NCI-H1694 (cell line): ENCODE data around the gene DNAJA1.

Source experiments
- DNase-seq: peaks from one replicate; lab custom pipeline; 2025; lab: John Stamatoyannopoulos, UW

DNAJA1 gene

DNA sequence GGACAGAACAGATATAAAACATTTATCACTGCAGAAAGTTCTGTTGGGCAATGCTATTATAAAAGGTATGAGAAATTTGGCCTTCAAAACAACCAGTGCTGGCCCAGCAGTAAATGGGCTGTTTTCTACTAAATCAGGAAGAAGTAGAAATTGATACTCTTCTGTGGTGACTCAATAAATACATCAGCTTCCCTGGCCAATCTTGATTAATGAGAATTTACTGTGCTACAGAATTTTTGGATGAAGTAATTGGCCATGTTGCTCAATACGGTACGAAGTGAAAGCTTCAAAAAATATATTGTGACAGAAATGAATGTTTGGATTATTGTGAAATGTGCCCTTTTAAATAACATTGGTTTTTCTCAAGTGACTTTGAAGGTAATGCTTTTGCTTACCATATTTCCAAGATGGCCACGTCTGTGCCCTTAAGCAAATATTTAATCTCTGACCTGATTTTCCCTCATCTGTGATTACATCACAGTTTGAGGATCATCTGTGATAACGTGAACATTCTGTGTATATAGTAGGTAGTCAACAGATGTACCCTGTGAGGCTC lies 4.2 kb downstream of the DNAJA1 start:
- DNase-seq = no peak

DNA sequence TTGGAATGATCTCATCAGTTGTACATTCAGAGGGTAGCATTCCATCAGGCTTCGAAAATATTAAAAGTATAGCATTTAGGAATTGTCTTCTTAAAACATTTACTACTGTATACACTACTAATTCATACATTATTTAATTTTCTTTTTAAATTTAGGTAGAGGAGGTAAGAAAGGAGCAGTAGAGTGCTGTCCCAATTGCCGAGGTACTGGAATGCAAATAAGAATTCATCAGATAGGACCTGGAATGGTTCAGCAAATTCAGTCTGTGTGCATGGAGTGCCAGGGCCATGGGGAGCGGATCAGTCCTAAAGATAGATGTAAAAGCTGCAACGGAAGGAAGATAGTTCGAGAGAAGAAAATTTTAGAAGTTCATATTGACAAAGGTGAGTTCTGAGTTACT lies 5.2 kb downstream of the DNAJA1 start:
- DNase-seq = no peak

DNA sequence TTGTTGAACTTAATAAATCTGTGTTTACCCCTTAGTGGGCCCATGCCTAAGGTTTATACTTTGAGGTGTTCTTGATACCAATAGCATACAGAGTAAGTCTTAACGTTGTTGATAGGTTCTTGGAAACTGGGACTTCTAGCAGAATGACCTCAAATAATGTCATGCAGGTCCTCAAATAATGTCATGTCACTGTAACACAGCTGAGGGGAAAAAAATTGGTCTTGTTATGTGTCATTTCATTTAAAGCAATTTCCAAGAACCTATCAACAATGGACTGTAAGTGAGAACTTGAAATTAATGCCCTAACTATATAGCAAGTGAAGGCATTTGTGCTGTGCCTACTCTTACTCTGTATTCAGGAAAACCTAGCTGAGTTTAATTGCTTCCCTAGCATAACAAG lies 7.2 kb downstream of the DNAJA1 start:
- DNase-seq = no peak

DNA sequence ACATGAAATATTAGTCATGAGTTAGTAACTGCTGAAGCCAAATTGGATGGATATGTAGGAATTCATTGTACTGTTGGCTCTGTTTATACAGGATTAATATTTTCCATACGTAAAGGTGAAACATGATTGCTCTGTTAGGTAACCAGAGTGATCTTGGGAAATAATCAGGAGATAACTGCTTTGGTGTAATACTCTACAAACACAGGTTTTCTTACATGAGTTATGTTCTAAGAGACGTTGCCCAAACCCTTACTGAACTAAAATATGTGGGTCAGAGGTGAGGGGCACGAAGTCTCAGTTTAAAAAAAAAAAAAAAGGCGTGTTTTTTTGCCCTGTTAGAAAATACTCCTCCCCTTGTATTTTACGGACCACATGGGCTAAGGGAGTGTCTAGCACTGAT lies 7.8 kb downstream of the DNAJA1 start:
- no peak for DNase-seq

DNA sequence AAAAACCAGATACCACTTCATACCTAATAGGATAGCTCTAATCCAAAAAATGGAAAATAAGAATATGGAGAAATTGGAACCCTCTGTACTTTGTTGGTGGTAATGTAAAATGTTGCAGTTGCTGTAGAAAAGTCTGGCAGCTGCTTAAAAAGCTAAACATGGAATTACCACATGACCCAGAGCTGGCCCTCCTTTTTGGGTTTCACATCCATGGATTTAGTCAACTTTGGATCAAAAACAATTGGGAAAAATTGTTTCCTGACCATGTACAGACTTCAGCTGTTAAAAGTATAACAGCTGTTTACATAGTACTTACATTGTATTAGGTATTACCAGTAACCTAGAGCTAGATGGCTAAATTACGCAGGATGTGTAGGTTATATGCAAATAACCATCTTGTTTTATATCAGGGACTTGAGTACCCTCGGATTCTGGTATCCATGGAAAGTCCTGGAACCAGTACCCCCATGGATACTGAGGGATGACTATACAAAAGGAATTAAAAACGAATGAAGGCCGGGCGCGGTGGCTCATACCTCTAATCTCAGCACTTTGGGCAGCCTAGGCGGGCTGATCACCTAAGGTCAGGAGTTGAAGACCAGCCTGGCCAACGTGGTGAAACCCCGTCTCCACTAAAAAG lies 15.8 kb downstream of the DNAJA1 start:
- no peak for DNase-seq

DNA sequence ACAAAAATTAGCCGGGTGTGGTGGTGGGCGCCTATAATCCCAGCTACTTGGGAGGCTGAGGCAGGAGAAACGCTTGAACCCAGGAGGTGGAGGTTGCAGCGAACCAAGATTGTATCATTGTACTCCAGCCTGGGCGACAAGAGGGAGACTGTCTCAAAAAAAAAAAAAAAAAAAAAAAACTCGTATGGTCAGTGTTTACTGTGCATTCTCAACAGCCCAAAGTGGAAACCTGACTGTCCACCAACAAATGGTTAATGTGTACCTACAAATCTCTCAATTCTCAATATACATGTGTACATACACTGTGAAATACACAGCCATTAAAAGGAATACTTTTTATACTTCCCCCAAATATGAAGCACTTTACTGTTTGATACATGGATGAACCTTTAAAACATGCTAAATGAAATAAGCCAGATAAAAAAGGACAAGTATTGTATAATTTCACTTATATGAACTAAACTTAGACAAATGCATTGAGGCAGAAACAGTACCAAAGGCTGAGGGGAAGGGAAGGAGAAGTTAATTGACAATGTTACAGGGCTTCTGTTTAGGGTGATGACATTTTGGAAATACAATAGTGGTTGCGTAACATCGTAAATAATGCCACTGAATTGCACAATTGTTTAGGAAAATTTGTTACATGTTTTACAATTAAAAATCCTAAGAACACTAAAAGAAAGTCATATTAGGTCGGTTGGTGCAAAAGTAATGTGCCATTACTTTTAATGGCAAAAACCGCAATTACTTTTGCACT lies 16.5 kb downstream of the DNAJA1 start:
- no peak for DNase-seq

DNA sequence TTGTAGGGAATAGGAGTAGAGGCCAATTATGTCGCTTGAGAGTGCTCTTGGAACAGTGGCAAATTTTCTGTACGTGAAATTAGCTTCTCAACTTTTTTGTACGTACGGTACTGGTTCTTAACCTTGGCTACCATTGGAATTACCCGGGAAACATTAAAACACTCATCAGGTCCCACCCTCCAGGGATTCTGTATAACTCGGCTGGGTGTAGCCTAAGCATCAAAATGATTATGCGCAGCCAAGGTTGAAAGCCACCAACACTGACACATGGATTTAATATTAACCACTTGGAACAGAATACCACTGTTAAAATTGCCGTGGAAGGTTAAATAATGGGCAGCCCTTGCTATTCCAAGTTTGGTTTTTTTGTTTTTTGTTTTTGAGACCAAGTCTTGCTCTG lies 17.4 kb downstream of the DNAJA1 start:
- DNase-seq = no peak

DNA sequence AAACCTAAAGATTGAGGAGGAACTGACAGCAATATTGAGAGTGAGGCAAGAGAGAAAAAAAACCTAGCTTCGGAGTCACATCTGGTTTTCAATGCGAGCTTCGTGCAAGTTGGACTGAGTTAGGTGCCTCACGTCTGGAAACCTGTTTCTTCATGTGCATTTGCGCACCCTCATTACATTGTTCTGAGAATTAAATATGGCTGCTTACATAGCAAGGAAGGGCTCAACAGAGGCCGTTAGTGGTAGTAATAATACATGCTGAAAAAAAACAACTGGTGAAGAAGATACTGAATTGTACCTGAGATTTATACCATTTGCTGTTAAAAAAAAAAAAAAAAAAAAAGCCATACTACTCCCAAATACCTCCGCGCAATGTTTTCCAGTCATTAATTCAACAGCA lies 18.6 kb downstream of the DNAJA1 start:
- no peak for DNase-seq

DNA sequence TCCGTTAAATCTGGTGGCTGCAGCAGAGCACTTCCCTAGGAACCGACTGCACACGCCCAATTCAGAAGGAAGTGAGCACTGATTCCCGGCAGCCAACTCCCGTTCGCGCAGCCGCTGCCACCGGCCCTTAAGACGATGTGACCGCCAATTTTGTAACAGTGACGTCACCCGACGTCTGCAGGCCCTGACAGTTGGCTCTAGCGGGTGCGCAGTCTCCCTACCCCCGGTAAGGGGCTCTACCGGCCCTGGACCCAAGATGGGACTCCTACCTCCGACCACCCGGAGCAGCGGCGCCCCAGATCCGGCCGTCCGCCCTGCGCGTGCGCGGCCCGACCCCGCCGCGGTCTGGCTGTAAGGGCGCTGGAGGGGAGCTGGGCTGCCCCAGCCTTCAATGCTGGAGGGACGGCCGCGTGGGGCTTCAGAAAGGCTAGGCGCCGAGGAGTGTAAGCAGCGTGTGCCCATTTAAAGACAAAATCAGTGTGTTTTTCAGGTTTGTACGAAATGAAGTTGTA lies 19.1 kb downstream of the DNAJA1 start:
- DNase-seq = peak; percentile 77

DNA sequence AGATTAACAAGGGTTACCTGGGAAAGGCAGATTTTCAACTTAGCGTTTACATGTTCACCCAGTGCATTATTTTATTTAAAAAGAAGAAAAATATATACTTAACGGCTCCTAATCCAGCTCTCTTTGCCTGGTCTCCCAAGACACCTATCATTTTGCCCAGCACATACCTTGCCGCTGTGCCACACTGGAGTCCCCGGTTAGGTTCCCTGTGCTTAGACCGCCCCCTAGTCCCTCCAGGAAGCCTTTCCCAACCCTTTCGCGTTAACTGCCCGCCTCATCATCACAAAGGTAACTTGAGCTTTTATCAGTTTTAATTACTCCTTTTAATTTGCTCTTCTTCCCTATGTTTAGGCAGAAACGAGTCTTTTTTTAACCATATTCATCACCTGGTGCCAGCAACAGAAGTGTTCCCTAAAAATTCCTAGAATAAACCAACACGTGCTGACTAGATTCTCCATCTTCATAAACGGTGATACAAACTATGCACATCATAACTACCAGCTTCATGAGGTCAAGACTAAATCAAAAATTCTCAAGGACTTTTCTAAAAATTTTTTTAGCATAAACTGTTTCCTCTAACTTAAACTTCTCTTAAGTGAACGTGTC lies 19.7 kb downstream of the DNAJA1 start:
- peak; percentile 66 for DNase-seq

DNA sequence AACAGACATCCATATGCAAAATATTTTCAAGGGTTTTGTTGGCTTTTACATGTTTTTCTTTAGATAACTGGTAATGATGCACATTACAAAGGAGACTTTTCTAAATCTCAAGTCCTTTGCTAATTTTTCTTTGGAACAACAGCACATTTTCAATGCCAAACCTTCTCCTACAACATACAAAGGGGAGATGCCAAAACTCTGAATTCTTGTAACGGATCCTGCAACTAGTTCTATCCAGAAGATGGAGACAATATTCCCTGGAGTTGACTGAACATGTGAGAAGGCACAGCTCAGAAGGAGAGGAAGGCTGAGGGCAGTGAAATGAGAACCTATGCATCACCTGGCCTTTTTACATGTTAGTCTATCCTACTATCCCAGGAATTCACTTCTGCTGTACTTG lies 21.0 kb downstream of the DNAJA1 start:
- no peak for DNase-seq

DNA sequence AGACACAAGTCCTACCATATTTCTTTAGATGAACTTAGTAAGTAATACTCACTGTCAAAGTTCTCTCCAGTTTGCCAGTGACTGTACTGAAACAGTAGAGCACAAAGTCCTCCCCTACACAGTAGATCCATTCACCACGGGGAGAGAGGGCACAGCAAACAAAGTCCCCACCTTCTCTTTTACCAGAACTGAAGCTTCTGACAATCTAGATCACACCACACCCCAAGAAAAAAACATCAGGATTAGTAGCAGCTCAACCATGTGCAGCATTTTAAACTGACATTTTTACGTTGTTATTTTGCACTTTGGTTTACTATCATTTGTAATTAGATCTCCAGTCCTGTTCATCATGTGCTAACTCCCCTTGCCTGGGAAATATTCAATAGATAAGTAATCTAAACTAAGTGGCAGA lies 23.0 kb downstream of the DNAJA1 start:
- DNase-seq = no peak

DNA sequence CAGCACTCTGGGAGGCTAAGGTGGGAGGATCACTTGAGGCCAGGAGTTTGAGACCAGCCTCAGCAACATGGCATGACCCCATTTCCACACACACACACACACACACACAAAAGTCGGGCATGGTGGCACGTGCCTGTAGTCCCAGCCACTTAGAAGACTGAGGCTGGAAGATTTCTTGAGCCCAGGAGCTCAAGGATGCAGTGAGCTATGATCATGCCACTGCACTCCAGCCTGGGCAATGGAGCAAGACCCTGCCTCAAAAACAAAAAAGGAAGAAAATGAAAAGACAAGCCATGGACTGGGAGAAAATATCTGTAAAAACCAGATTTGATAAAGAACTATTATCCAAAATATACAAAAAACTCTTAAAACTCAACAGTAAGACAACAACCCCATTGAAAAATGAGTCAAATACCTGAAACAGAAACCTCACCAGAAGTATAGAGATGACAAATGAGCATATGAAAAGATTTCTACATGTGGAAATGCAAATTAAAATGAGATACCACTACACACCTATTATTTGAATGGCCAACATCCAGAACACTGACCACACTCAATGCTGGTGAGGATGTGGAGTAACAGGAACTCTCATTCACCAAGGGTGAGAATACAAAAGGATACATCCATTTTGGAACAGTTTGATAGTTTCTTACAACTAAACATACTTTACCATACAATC lies 24.7 kb downstream of the DNAJA1 start:
- DNase-seq = no peak

DNA sequence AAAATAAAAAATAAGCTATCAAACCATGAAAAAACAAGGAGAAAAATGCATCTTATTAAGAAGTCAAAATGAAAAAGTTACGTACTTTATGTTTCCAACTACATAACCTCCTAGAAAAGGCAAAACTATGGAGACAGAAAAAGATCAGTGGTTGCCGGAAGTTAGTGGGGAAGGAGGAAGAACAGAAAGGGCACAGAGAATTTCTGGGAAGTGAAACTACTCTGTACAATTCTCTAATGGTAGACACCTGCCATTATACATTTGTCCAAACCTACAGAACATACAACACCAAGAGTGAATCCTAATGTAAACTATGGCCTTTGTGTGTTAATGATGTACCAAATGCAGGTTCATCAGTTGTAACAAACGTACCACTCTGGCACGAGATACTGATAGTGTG lies 26.1 kb downstream of the DNAJA1 start:
- DNase-seq = no peak

DNA sequence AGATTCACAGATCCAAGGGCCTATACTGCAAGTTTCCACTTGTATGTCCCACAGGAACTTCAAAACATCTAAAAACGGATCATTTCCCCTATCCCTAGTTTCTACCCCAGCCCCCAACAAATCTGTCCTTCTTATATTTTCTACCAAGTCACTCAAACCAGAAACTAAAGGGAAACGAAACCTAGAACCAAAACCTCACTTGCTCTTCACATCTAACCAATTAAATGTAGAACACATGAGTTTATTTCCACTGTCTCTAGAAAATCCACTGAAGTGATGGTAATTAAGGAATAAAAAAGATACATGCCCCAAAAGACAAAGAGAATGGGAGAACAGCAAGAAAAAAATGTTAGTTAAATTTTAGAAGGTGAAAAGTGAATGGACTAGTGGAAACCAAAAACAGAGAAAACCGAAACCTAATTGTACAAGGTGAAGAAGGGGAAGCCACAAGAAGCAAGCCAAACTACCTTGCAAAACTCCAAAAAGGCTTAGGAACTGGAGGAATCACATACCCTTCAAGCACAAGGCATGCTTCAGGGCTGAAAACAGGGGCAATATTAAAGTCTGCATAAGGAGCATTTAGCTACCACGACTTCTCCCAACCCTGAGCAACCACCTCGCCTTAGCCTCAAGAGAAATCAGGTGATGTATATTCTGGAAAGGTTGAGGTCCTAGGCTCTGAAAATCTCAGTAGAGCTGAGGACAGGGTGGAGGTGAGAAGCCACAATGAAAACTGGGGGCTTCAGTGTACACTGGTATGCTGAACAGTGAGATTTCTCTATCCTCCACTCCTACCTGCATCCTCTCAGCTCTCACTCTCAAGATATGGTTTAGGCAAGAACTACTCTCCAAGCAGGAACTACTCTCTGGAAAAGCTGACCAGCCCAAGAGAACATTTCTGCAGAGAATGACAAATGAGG lies 40.3 kb downstream of the DNAJA1 start:
- no peak for DNase-seq

DNA sequence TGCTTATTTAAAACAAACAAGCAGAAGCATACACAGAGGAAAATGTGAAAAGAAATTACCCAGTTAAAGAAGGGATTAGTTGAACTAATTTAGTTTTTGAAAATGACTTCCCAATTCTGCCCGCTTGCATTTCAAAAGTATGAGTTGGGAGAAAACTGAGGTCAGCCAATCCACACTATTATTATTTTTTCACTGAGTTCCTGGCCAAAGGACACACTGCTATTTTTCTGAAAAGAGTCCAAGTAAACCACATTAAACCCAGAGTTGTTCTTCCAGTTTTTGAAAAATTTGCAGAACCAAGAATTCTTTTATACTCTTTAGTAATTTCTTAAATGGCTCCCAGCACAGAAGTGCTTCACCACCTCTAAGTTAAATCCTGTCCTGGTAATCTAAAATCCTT lies 43.9 kb downstream of the DNAJA1 start:
- DNase-seq = no peak

DNA sequence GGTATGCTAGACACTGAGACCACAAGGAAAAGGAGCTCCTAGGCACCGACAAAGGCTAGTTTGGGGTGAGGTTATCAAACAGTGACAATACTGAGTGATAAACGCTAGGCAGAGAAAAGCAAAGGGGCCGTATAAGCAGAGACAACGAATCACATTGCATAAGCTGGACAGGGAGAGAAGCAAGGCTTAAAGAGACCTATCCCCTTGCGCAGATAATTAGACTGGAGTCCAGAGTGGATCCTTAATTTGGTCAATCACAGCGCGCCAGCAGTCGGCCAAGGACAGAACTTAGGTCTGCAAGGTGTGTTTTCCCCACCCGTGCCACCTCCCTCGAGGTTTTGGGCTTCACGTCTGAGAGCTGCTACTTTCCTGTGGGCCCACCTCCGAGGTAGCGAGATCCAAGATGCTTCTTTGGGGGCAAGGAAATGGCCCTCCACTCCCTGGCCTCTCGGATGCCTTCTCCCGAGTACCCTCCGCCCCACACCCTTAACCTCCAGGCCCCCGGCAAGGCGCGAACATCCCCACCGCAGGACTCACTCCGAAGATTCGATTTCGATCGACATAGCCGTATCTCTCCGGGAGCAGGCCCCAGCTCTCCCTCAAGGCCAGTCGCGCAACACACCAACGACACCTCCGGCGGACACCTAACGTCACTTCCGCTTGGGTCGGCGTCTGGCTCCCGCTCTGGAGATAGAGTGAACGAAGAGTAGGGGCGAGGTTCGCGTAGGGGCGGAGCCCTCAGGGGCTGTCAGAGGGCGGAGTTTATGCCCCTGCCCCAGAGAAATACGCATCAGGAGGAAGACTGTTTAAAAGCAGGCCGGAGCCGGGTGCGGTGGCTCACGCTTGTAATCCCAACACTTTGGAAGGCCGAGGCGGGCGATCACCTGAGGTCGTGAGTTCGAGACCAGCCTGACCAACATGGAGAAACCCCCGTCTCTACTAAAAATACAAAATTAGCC lies 51.3 kb downstream of the DNAJA1 start, which contains the start of gene SMU1:
SMU1 (minus strand) TSS at position 629 of the 959 bp plus-strand sequence; CDS start at position 563, 66 bp downstream.
- peak; percentile 97 for DNase-seq

DNA sequence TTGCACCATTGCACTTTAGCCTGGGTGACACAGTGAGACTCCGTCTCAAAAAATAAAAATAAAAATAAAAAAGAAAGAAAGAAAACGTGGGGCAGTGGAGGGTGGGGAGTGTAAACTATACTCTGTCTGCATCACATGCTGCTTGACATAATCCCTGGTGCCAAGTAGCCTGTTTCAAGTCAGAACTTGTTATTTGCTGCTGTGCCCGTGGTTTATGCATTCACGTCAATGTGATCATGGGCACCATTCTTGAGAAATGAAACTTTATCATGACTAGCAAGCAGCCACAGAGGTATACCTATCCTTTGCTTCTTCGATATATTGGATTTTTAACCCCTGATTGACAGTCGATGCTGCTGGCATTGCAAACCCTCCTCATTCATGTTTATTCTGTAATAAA lies 55.5 kb downstream of the DNAJA1 start:
- no peak for DNase-seq

DNA sequence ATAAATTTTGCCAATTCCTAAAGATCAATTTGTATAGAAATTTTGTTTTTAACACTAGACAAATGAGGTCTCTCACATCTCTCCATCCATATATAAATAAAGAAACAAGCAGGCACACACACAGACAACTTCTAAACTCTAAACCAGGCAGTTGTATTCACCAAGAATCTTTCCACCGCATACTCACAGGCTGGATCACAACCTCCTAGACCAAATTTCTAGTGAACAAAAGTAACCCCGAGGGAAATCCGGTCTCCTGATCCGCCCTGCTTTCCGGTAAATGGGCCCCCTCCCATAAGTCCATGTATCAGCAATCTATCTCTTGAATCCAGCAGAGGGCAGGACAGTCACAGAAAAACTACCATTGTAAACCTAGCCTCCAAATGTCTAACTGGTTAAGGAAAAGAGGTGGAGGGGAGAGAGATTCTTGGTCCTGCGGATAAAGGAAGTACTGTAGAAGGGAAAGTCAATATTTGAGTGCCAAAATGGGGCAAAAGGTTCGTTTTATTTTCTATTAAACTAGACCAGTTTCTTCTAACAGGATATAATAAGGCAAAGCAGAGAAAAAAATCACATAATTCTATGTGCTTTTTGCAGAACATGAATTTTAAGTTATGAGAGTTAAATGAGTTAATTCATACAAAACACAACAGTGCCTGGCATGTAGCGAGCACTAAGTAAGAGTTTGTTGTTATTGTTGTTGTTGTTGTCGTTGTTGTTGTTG lies 56.2 kb downstream of the DNAJA1 start:
- peak; percentile 88 for DNase-seq
